ENCODE results near the gene ZNF585A. TPM values are rescaled to one million over a fixed set of nuclear protein-coding genes. Genes with fewer than 3 reads are reported as not detected.
"Not testable (repeated sequence)": the region's sequence is repeated elsewhere in the genome, so short reads cannot be mapped to it uniquely, and the experiment has no call there.

Gene ZNF585A
- total RNA-seq, 1 donor from 2014 or later: 2.6 TPM

DNA sequence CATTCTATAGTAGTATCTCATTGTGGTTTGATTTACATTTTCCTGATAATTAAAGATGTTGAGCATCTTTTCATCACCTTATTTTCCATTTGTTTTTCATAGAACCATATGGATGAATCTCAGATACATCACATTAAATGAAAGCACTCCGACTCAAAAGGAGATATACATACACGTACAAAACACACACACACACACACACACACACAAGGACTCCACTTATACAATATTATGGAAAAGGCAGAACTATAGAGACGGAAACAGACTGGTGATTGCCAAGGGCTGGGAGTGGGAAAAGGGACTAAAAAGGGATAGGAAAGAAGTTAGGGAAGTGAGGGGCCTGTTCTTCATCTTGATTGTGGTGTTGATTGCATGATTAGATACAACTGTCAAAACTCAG, 24.3 kb downstream of the ZNF585A start:
- intact Hi-C loops (cut with micrococcal nuclease): no loop called here

GRCh38 chr19:37136111-37136510, 36.4 kb downstream of the ZNF585A start:
- DNase-seq (ENCODE audit: low spot score): no peak
- H3K36me3 Mint-ChIP-seq (ENCODE audit: low read depth): no peaks in the 10 kb centered on the region
- H3K9me3 Mint-ChIP-seq: peaks cover 70% of the 10 kb centered on the region
- H3K4me3 Mint-ChIP-seq: no peak overlapping the region
- H3K4me1 Mint-ChIP-seq (ENCODE audit: low read depth): no peaks in the 10 kb centered on the region
- intact Hi-C loops (cut with micrococcal nuclease): no loop called here
- no peaks in the 10 kb centered on the region for H3K27me3 Mint-ChIP-seq (ENCODE audit: insufficient read depth)
- H3K27ac Mint-ChIP-seq: no peak overlapping the region

More for the DNA sequence above, 24.3 kb downstream of the ZNF585A start:
- Mint-ChIP-seq H3K4me3 (no peak overlapping the region), H3K27me3 (ENCODE audit: insufficient read depth) (no peaks in the 10 kb centered on the region), H3K36me3 (ENCODE audit: low read depth) (peaks cover 6% of the 10 kb centered on the region), H3K27ac (no peak overlapping the region), H3K4me1 (ENCODE audit: low read depth) (no peaks in the 10 kb centered on the region), H3K9me3 (peaks cover 60% of the 10 kb centered on the region)
- DNase-seq (ENCODE audit: low spot score): no peak

- Mint-ChIP-seq H3K4me1 (ENCODE audit: low read depth) (no peaks in the 10 kb centered on the region), H3K4me3 (no peak overlapping the region), H3K36me3 (ENCODE audit: low read depth) (peaks cover 19% of the 10 kb centered on the region), H3K9me3 (peaks cover 91% of the 10 kb centered on the region), H3K27me3 (ENCODE audit: insufficient read depth) (no peaks in the 10 kb centered on the region), H3K27ac (no peak overlapping the region)
- no peak for DNase-seq (ENCODE audit: low spot score)
- intact Hi-C loops (cut with micrococcal nuclease): no loop called here
Measured at GRCh38 chr19:37128821-37129177, 43.7 kb downstream of the ZNF585A start.

DNA sequence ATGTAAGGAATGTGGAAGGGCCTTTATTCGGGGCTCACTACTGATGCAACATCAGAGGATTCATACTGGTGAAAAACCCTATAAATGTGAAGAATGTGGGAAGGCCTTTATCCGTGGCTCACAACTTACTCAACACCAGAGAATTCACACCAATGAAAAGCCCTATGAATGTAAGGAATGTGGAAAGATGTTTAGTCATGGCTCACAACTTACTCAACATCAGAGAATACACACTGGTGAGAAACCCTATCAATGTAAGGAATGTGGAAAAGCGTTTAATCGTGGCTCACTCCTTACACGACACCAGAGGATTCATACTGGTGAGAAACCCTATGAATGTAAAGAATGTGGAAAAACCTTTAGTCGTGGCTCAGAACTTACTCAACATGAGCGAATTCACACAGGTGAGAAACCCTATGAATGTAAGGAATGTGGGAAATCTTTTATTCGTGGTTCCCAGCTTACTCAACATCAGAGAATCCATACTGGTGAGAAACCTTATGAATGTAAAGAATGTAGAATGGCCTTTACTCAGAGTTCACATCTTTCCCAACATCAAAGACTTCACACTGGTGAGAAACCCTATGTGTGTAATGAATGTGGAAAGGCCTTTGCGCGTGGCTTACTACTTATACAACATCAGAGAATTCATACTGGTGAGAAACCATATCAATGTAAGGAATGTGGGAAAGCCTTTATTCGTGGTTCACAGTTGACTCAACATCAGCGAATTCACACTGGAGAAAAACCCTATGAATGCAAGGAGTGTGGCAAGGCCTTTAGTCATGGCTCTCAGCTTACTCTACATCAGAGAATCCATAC, 44.3 kb downstream of the ZNF585A start:
- intact Hi-C loops (cut with micrococcal nuclease): no loop called here
- DNase-seq (ENCODE audit: low spot score): no peak
- Mint-ChIP-seq H3K9me3 (peaks cover 88% of the 10 kb centered on the region), H3K27ac (no peak overlapping the region), H3K4me1 (ENCODE audit: low read depth) (no peaks in the 10 kb centered on the region), H3K36me3 (ENCODE audit: low read depth) (peaks cover 19% of the 10 kb centered on the region), H3K27me3 (ENCODE audit: insufficient read depth) (no peaks in the 10 kb centered on the region), H3K4me3 (no peak overlapping the region)

DNA sequence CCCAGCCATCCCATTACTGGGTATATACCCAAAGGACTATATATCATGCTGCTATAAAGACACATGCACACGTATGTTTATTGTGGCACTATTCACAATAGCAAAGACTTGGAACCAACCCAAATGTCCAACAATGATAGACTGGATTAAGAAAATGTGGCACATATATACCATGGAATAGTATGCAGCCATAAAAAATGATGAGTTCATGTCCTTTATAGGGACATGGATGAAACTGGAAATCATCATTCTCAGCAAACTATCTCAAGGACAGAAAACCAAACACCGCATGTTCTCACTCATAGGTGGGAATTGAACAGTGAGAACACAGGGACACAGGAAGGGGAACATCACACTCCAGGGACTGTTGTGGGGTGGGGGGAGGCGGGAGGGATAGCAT, 50.4 kb downstream of the ZNF585A start:
- Mint-ChIP-seq H3K9me3 (peaks cover 57% of the 10 kb centered on the region), H3K36me3 (ENCODE audit: low read depth) (peaks cover 16% of the 10 kb centered on the region)
- intact Hi-C loops (cut with micrococcal nuclease); DNase-seq (ENCODE audit: low spot score); H3K4me1 Mint-ChIP-seq (ENCODE audit: low read depth); H3K27ac Mint-ChIP-seq; H3K4me3 Mint-ChIP-seq; H3K27me3 Mint-ChIP-seq (ENCODE audit: insufficient read depth): not testable (repeated sequence)

GRCh38 chr19:37114001-37114400, 58.5 kb downstream of the ZNF585A start:
- no peak overlapping the region for H3K4me3 Mint-ChIP-seq
- no peak overlapping the region for H3K27ac Mint-ChIP-seq
- H3K4me1 Mint-ChIP-seq (ENCODE audit: low read depth): no peaks in the 10 kb centered on the region
- no peaks in the 10 kb centered on the region for H3K27me3 Mint-ChIP-seq (ENCODE audit: insufficient read depth)
- H3K36me3 Mint-ChIP-seq (ENCODE audit: low read depth): peaks cover 53% of the 10 kb centered on the region
- no peak for DNase-seq (ENCODE audit: low spot score)
- intact Hi-C loops (cut with micrococcal nuclease): no loop called here
- H3K9me3 Mint-ChIP-seq: peaks cover 76% of the 10 kb centered on the region

DNA sequence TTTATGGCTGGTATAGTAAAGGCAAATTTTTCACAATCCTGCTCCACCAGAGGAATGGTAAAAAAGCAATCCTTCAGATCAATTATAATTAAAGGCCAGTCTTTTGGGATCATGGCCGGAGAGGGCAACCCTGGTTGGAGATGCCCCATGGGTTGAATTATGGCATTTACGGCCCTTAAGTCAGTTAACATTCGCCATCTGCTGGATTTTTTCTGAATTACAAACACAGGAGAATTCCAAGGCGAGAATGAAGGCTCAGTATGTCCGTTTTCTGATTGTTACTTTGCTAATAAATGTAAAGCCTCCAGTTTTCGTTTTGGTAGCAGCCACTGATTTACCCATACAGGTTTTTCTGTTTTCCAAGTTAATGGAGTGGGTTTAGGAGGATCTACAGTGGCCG, 60.7 kb downstream of the ZNF585A start:
- H3K4me3 Mint-ChIP-seq; H3K27me3 Mint-ChIP-seq (ENCODE audit: insufficient read depth); DNase-seq (ENCODE audit: low spot score); H3K4me1 Mint-ChIP-seq (ENCODE audit: low read depth); H3K27ac Mint-ChIP-seq; intact Hi-C loops (cut with micrococcal nuclease): not testable (repeated sequence)
- peaks cover 91% of the 10 kb centered on the region for H3K9me3 Mint-ChIP-seq
- H3K36me3 Mint-ChIP-seq (ENCODE audit: low read depth): peaks cover 66% of the 10 kb centered on the region

GRCh38 chr19:37104135-37104534, 68.4 kb downstream of the ZNF585A start:
- Mint-ChIP-seq H3K9me3 (peaks cover 84% of the 10 kb centered on the region), H3K36me3 (ENCODE audit: low read depth) (peaks cover 56% of the 10 kb centered on the region)
- H3K27ac Mint-ChIP-seq; H3K27me3 Mint-ChIP-seq (ENCODE audit: insufficient read depth); intact Hi-C loops (cut with micrococcal nuclease); H3K4me1 Mint-ChIP-seq (ENCODE audit: low read depth); DNase-seq (ENCODE audit: low spot score); H3K4me3 Mint-ChIP-seq: not testable (repeated sequence)

GRCh38 chr19:37098570-37098969, 73.9 kb downstream of the ZNF585A start:
- Mint-ChIP-seq H3K4me3 (no peak overlapping the region), H3K4me1 (ENCODE audit: low read depth) (no peaks in the 10 kb centered on the region), H3K36me3 (ENCODE audit: low read depth) (peaks cover 53% of the 10 kb centered on the region), H3K27ac (no peak overlapping the region), H3K27me3 (ENCODE audit: insufficient read depth) (no peaks in the 10 kb centered on the region), H3K9me3 (peaks cover 67% of the 10 kb centered on the region)
- no peak for DNase-seq (ENCODE audit: low spot score)
- intact Hi-C loops (cut with micrococcal nuclease): no loop called here

DNA sequence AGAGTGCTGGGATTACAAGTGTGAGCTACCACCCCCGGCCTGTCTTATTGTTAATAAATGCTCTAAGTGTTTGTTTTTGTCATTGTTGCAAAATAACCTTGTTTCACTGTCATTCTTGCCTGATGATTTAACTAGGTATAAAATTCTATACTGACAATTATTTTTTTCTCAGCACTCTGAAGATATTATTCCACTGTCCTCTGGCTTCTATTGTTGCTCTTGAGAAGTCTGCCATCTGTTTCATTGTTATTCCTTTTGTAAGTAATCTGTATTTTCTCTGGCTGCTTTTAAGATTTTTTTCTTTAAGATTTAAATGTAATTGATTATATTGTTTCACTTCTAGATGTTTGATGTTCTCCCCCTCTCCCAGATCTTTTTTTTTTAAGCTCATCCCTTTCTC, 76.6 kb downstream of the ZNF585A start:
- peaks cover 65% of the 10 kb centered on the region for H3K9me3 Mint-ChIP-seq
- H3K27me3 Mint-ChIP-seq (ENCODE audit: insufficient read depth): no peaks in the 10 kb centered on the region
- intact Hi-C loops (cut with micrococcal nuclease): no loop called here

More for the DNA sequence above, 76.6 kb downstream of the ZNF585A start:
- no peak for DNase-seq (ENCODE audit: low spot score)
- Mint-ChIP-seq H3K4me3 (no peak overlapping the region), H3K27ac (no peak overlapping the region), H3K36me3 (ENCODE audit: low read depth) (peaks cover 63% of the 10 kb centered on the region), H3K4me1 (ENCODE audit: low read depth) (no peaks in the 10 kb centered on the region)

Other genes with a start within 250 kb of the ZNF585A start
- 5.9 and 9.1 TPM in 2 replicates for gene ZNF420, start 94.3 kb downstream of the ZNF585A start, total RNA-seq
- 1.9 and 3.4 TPM in 2 replicates for gene ZNF585B, start 37.8 kb upstream of the ZNF585A start, total RNA-seq
- gene ZNF383, start 45.5 kb upstream of the ZNF585A start, total RNA-seq: 6.3 TPM in 2 replicates
- gene ZNF527, start 198.4 kb upstream of the ZNF585A start, total RNA-seq: 3.9 and 4.5 TPM in 2 replicates